Muscle of arm (tissue), 12 donors: Measurements from ENCODE around the gene RBM7. TPM values are rescaled to one million over a fixed set of nuclear protein-coding genes. Genes with fewer than 3 reads are reported as not detected.

ENCODE experiments used
- DNase-seq: peaks from one replicate; pipeline ENCODE4 v3.0.0-alpha.2; 2013
- polyA plus RNA-seq, 12 donors: library from polyadenylated mRNA; unstranded; fragments of 120-200 nt; gene quantifications; one replicate each; pipeline ENCODE4 v1.2.1, GENCODE V29; 2013; ENCODE audit not compliant: insufficient read length in 12 of 12

Gene RBM7
- polyA plus RNA-seq, 12 donors: 23.7 to 50.0 (median 32.4) TPM; not detected in 1

DNA sequence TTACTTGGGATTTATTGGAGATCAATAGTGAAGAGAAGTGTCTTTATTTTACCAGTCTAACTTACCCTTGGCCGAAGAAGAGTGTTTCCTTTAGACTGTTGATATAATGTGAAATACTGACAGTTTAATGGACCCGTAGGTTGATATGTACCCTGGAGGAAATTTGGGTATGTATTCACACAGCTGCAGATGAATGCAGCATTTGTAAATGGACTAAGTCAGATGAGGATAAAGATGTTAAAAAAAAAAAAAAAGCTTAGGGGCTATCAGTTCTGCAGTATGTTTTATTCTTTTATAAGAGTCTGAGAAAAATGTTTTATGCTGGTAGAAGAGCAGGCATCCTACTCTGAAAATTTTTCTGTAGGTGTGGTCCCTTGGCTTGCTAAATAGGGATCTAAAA lies 41.5 kb downstream of the RBM7 start:
- DNase-seq: no peak

DNA sequence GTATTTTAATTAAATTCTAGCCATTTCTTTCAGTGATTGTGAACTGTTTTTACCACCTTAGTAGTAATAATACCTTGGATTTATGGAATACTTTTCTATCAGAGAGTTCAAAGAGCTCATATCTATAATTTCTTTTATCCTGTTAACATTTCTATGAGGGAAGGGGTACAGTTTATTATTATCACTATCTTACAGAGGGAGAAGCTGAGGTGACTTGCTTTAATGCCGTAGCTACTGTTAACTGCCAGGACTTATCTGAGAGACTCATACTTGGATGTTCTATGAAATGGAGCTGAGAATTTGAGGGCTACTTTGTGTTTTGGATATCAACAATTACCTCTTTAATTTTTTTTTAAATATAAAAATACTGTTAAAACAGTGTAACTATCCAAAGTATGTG lies 42.1 kb downstream of the RBM7 start:
- DNase-seq: no peak

DNA sequence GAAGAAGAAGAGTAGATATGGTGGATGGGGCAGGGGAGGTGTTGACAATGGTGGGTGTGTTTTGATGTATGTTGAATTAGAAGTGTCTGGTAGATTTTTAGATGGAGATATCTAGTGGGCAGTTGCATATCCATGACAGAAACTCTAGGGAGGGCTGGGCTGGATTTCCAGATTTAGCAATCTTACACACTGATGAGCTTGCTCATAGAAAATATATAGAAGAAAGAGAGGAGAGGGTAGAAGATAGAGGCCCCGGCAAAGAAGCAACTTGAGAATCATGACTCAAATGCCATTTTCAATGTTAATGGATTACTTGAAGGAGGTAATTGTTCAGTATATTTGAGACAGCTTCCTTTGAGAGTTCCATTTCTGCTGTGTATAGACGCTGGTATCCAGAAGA lies 47.0 kb downstream of the RBM7 start:
- no peak for DNase-seq

DNA sequence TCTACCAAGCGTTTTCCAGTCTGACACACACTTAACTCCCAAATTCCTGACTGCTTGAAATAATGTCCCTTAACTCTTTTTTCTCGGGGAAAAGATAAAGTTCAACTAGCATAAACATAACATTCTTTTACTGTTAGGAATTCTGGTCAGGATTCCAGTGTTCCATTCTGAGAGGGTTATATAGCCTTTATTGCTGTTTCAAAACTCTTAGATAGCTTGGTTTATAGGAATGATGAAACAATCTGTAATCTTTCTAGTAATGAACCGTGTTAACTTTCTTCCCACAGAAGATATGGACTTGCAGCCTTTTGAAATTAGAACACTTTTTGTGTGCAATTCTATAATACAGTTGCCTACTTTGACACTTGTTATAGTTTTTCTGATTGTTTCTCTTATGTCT lies 47.4 kb downstream of the RBM7 start:
- DNase-seq: no peak

DNA sequence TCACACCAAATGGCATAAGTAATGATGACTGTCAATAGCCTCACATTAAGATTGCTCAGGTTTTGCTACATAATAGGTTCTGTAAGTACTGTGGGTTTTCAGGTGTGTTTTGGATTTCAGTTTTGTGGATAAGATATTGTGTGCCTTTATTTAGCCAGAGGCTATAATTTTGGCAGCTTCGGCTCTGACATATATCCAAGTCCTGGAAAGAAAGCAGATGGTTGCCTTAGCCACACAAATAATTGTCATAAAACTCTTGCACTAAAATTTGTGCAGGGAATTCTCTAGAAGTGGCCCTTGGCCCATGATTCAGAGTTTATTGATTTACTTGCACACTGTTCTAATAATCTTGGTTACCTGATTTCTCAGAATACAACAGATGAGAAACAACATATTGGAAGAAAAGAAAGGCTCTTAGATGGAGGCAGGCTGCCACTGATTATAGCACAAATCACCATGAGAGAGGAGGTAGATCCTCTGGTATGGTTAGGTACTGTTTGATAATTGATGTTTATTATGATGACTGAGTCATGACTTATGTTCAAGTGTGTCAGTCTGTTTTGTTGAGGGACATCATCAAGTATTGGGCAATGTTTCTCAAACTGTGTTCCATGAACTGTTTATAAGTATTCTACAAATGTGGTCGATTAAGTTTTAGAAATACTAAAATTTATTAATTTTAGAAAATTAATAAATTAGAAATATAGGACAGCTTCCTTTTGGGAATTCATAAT lies 48.5 kb downstream of the RBM7 start:
- DNase-seq: no peak

DNA sequence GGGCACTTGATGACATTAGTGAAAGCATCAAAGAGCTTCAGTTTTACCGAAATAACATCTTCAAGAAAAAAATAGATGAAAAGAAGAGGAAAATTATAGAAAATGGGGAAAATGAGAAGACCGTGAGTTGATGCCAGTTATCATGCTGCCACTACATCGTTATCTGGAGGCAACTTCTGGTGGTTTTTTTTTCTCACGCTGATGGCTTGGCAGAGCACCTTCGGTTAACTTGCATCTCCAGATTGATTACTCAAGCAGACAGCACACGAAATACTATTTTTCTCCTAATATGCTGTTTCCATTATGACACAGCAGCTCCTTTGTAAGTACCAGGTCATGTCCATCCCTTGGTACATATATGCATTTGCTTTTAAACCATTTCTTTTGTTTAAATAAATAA lies 49.4 kb downstream of the RBM7 start:
- DNase-seq: no peak

DNA sequence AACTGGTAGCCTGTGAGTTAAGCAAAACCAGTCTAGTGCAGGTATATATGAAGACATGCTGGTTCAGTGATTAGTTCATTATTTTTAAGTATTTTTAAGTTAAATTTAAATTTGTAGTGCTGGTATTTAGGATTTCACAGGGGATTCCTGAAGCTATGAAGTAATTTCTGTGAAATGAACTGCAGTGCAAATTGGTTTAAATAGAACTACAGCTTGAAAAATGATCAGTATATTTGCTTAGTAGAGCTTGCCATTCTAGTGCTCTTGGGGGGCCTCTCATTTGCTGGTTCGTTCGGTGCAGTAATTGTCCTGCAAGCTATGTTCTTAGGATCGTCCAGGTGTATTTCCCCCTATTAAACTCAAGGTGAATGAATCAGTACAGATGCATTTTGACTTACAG lies 51.9 kb downstream of the RBM7 start:
- DNase-seq: no peak

Other genes starting within 250 kb of the RBM7 start
- gene NNMT, start 104.3 kb upstream of the RBM7 start, polyA plus RNA-seq: 10 to 100 TPM in 11 of 12 donors, not detected in 1; 16.8 to 96.1 (median 45.8) TPM
- gene C11orf71, start 155 bp upstream of the RBM7 start, polyA plus RNA-seq: 10 to 100 TPM in 5 of 12 donors, 1 to 10 TPM in 6, not detected in 1; 8.1 to 14.5 (median 9.4) TPM
- gene REXO2, start 38.8 kb downstream of the RBM7 start, polyA plus RNA-seq: 10 to 100 TPM in 11 of 12 donors, not detected in 1; 42.4 to 90.9 (median 61.8) TPM
- 1 to 10 TPM in 1 of 12 donors, under 1 TPM in 1, not detected in 10; 0.12 to 8.8 TPM for gene NXPE1, start 159.2 kb downstream of the RBM7 start, polyA plus RNA-seq
- gene NXPE4, start 195.1 kb downstream of the RBM7 start, polyA plus RNA-seq: under 1 TPM in 1 of 12 donors, not detected in 11; 0.09 TPM